ENCODE results near the gene GCM1. TPM values are rescaled to one million over a fixed set of nuclear protein-coding genes. Genes with fewer than 3 reads are reported as not detected.

Gene GCM1
- polyA plus RNA-seq, 1 experiment = not detected

- Histone ChIP-seq H3K36me3 (ENCODE audit: control insufficient read depth, insufficient read depth, low read length) (peaks cover 8% of the 10 kb centered on the region), H3K27me3 (ENCODE audit: control insufficient read depth, insufficient read depth, low read length) (no peaks in the 10 kb centered on the region), H3K4me3 (ENCODE audit: low read depth, low read length) (no peak overlapping the region)
- no peak for DNase-seq (ENCODE audit: low read depth)
- CTCF ChIA-PET = interaction anchor here (0.6 kb wide), 1 partner anchor 67 kb away, joined by 3 read pairs; no protein-coding TSS in a partner anchor
- POLR2A ChIA-PET = no interaction called here
- TF ChIP-seq, protein P1, sequence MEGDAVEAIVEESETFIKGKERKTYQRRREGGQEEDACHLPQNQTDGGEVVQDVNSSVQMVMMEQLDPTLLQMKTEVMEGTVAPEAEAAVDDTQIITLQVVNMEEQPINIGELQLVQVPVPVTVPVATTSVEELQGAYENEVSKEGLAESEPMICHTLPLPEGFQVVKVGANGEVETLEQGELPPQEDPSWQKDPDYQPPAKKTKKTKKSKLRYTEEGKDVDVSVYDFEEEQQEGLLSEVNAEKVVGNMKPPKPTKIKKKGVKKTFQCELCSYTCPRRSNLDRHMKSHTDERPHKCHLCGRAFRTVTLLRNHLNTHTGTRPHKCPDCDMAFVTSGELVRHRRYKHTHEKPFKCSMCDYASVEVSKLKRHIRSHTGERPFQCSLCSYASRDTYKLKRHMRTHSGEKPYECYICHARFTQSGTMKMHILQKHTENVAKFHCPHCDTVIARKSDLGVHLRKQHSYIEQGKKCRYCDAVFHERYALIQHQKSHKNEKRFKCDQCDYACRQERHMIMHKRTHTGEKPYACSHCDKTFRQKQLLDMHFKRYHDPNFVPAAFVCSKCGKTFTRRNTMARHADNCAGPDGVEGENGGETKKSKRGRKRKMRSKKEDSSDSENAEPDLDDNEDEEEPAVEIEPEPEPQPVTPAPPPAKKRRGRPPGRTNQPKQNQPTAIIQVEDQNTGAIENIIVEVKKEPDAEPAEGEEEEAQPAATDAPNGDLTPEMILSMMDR (IDR thresholded peaks at IDR 0.05; ENCODE audit: insufficient read depth, low read depth, low read length) = peak; percentile 18; the same call in 1 of the 2 replicates
These were observed 44.5 kb downstream of the GCM1 start for GRCh38 chr6:53103993-53104675.

DNA sequence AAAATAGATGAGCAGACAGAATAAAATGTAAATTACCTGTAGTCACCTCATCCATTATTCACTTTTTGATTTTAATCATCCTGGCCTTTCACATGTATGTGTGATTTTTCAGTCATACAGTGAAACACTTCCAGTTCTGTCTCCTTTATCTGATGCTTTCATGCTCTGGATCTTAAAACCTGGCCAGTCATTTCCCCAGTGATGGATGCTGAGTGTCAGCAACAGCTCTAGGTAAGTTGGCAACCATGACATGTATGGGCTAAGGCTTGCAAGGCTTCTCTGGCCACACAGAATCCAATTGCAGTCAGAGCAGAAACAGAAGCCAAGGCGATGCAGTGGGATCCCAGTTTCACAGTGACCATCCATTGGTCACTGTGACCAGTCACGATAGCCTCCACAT lies 47.6 kb downstream of the GCM1 start:
- no peaks in the 10 kb centered on the region for H3K27me3 ChIP-seq (ENCODE audit: control insufficient read depth, insufficient read depth, low read length)
- DNase-seq (ENCODE audit: low read depth) = no peak
- peaks cover 9% of the 10 kb centered on the region for H3K36me3 ChIP-seq (ENCODE audit: control insufficient read depth, insufficient read depth, low read length)
- TF ChIP-seq, protein P1 (IDR thresholded peaks at IDR 0.05; ENCODE audit: insufficient read depth, low read depth, low read length) = no peak
- CTCF ChIA-PET = interaction anchor here (1.5 kb wide), 1 partner anchor 10 kb away, joined by 4 read pairs; no protein-coding TSS in a partner anchor
- H3K4me3 ChIP-seq (ENCODE audit: low read depth, low read length) = no peak overlapping the region
- POLR2A ChIA-PET = no interaction called here

GRCh38 chr6:53100561-53100960 lies 48.1 kb downstream of the GCM1 start:
- TF ChIP-seq, protein P1 (IDR thresholded peaks at IDR 0.05; ENCODE audit: insufficient read depth, low read depth, low read length) = no peak
- CTCF ChIA-PET = interaction anchor here (1.5 kb wide), 1 partner anchor 10 kb away, joined by 4 read pairs; no protein-coding TSS in a partner anchor
- POLR2A ChIA-PET = no interaction called here
- Histone ChIP-seq H3K4me3 (ENCODE audit: low read depth, low read length) (no peak overlapping the region), H3K27me3 (ENCODE audit: control insufficient read depth, insufficient read depth, low read length) (no peaks in the 10 kb centered on the region), H3K36me3 (ENCODE audit: control insufficient read depth, insufficient read depth, low read length) (peaks cover 9% of the 10 kb centered on the region)
- DNase-seq (ENCODE audit: low read depth) = no peak

DNA sequence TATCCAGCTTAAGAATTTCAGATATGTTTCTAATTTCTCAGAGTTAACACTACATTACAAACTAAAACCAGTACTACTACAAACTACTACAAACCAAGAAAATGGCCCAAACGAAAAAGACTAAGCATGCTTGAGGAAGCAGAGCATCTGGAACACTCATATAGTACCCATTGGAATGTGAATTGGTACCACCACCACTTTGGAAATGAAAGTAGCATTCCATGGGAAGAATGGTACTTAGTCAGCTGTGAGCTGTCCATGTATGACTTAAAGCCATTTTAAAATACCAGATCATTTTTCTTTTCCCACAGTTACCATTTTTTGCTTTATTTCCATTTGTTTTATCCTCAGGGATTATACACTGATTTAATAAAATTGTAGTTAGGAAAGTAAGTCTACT lies 52.9 kb downstream of the GCM1 start:
- ChIA-PET CTCF (no interaction called here), POLR2A (no interaction called here)
- Histone ChIP-seq H3K27me3 (ENCODE audit: control insufficient read depth, insufficient read depth, low read length) (no peaks in the 10 kb centered on the region), H3K4me3 (ENCODE audit: low read depth, low read length) (no peak overlapping the region), H3K36me3 (ENCODE audit: control insufficient read depth, insufficient read depth, low read length) (peaks cover 10% of the 10 kb centered on the region; the same call in 1 of the 2 replicates)
- TF ChIP-seq, protein P1 (IDR thresholded peaks at IDR 0.05; ENCODE audit: insufficient read depth, low read depth, low read length) = no peak
- no peak for DNase-seq (ENCODE audit: low read depth)

- Histone ChIP-seq H3K27me3 (ENCODE audit: control insufficient read depth, insufficient read depth, low read length) (no peaks in the 10 kb centered on the region), H3K36me3 (ENCODE audit: control insufficient read depth, insufficient read depth, low read length) (peaks cover 9% of the 10 kb centered on the region; the same call in 1 of the 2 replicates), H3K4me3 (ENCODE audit: low read depth, low read length) (no peak overlapping the region)
- ChIA-PET CTCF (no interaction called here), POLR2A (no interaction called here)
- no peak for DNase-seq (ENCODE audit: low read depth)
- TF ChIP-seq, protein P1 (IDR thresholded peaks at IDR 0.05; ENCODE audit: insufficient read depth, low read depth, low read length) = no peak
These were observed 53.4 kb downstream of the GCM1 start for GRCh38 chr6:53095270-53095669.
